Measurements from ENCODE around the gene TMEM132A.

Gene TMEM132A, protein sequence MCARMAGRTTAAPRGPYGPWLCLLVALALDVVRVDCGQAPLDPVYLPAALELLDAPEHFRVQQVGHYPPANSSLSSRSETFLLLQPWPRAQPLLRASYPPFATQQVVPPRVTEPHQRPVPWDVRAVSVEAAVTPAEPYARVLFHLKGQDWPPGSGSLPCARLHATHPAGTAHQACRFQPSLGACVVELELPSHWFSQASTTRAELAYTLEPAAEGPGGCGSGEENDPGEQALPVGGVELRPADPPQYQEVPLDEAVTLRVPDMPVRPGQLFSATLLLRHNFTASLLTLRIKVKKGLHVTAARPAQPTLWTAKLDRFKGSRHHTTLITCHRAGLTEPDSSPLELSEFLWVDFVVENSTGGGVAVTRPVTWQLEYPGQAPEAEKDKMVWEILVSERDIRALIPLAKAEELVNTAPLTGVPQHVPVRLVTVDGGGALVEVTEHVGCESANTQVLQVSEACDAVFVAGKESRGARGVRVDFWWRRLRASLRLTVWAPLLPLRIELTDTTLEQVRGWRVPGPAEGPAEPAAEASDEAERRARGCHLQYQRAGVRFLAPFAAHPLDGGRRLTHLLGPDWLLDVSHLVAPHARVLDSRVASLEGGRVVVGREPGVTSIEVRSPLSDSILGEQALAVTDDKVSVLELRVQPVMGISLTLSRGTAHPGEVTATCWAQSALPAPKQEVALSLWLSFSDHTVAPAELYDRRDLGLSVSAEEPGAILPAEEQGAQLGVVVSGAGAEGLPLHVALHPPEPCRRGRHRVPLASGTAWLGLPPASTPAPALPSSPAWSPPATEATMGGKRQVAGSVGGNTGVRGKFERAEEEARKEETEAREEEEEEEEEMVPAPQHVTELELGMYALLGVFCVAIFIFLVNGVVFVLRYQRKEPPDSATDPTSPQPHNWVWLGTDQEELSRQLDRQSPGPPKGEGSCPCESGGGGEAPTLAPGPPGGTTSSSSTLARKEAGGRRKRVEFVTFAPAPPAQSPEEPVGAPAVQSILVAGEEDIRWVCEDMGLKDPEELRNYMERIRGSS
- long read RNA-seq, donor 1, partial matches to known transcripts: 0 of 3 reads
- long read RNA-seq, donor 1, other reads (novel, unspliced or antisense): 0 of 3 reads
- long read RNA-seq, donor 2, partial matches to known transcripts: 0 of 5 reads
- long read RNA-seq, donor 2, other reads (novel, unspliced or antisense): 0 of 5 reads
- long read RNA-seq, donor 3, partial matches to known transcripts: 0 of 3 reads
- long read RNA-seq, donor 3, other reads (novel, unspliced or antisense): 0 of 3 reads
- long read RNA-seq, donor 4, partial matches to known transcripts: 6 of 11 reads
- long read RNA-seq, donor 4, other reads (novel, unspliced or antisense): 0 of 11 reads
- long read RNA-seq, donor 5, transcript TMEM132A-202 (11 exons, 3,346 nt): major isoform, 11 of 15 reads
- long read RNA-seq, donor 5, partial matches to known transcripts: 0 of 15 reads
- long read RNA-seq, donor 5, other reads (novel, unspliced or antisense): 0 of 15 reads
- long read RNA-seq, donor 6, partial matches to known transcripts: 5 of 12 reads
- long read RNA-seq, donor 6, other reads (novel, unspliced or antisense): 0 of 12 reads
- long read RNA-seq, donor 7, partial matches to known transcripts: 16 of 24 reads
- long read RNA-seq, donor 7, other reads (novel, unspliced or antisense): 0 of 24 reads
- long read RNA-seq, donor 8, partial matches to known transcripts: 9 of 15 reads
- long read RNA-seq, donor 8, other reads (novel, unspliced or antisense): 0 of 15 reads

DNA sequence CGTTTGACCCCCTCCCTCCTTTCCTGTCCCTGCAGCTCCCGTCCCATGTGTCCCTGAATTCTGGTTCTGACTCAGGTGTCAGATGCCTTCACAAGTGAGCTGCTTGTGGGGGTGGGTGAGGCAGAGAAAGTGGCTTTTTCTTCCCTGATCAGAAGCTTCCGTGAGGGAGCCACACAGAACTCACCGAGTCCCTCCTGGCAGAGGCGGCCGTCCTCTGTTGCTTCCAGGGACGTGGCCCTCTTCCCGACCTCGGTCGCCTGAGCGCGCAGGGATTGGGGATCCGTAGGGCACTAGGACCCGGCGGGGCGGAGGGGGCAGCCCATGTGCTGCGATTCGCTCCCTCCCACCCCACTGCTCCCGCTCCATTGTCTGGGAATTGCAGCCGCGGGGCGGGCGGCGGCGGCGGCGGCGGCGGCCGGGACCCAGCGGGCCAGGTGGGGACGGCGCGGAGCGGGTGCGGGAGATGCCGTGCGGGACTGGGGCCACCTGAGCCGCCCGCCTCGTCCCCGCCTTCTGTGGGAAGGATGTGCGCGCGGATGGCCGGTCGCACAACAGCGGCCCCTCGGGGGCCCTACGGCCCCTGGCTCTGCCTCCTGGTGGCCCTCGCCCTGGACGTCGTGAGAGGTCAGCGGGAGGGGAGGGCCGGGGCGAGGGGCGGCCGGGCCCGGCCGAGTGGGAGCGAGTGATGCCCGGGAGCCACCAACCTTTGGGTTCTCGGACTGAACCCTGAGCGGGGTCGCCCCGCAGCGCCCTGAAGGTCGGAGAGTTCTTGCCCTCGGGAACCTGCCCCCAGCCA is at the start of gene TMEM132A:
Gene TMEM132A (plus strand): TSS at position 351 of the 796 bp plus-strand sequence. CDS start 174 bp downstream, at position 525.
- DNase-seq: peak; percentile 63

DNA sequence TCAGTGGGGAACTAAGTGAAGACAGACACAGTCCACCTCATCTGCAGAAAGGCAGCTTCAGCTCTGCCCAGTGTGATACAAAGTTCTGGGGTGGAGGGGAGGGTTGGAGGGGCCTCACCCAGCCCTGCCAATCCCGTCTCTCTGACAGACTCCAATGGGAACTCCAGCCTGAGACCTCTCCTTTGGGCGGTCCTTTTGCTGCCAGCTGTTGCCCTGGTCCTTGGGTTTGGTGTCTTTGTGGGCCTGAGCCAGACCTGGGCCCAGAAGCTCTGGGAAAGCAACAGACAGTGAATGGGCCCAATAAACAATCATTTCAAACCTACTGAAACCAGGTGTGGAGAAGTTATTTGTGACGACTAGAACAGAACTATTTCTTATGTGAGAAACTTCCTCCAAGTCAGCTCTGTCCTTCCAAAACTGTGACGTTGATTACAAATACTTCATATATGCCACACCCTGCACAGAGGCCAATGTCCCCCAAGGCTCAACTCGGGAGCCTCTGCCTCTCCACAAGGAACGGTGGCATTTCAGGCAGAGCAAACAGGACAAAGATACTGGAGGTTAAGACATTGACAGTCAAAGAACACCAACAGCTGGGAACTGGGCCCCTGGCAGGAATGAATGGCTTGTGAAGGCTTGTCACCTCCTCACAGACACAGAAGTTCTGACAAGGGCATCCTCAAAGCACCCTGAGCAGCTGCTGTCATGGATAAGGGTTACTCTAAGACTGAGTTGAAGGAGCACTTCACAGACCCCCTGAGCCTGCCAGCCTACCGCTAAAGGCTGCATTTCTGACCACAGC is 48.7 kb upstream of the TMEM132A start:
- no peak for DNase-seq

- no peak for DNase-seq
These were observed 48.1 kb upstream of the TMEM132A start for GRCh38 chr11:60876168-60876485.

DNA sequence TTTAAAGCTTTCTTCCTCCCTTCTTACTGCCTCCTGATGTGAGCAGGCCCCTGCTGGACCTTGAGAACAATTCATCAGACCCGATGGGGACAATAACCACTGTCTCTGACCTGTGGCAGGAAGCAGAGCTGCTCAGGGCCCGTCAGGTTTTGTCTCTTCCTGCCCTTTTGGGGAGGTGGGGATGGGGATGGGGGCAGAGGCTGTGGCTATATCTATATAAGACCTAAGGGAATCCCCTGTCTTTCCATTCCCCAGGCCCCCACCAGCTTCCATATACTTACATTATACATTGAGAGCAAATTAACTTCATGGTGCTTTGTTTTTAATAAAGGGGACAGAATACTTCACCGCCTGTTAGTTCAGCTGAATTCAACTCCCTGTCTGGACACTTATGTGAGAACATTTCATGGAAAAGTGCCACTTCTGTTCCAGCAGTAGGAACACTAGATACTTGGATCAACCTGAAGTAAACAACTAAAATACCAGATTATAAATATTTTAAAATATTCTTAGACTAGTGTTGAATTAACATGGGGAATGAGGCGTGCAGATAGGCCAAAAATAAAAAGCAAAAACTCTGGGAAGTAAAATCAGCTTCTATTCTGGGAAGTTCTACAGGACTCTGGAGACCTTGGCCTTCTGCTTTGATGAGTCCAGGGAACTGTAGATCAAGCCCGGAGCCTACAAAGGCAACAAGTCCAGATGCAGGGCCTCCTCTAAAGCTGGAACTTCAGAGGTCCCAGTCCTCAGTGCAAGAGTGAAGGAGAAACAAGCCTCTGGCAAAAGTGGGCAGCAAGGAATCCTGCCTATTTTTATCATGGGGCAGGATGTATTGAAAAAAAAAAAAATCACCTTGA is 45.8 kb upstream of the TMEM132A start:
- DNase-seq: no peak

- DNase-seq: no peak
These were observed 45.2 kb upstream of the TMEM132A start for GRCh38 chr11:60879104-60879503.

GRCh38 chr11:60879971-60880588 is 44.2 kb upstream of the TMEM132A start:
- no peak for DNase-seq

GRCh38 chr11:60880643-60881282 is 43.5 kb upstream of the TMEM132A start:
- DNase-seq: no peak

- DNase-seq: no peak
These were observed 36.7 kb upstream of the TMEM132A start for GRCh38 chr11:60887556-60887955.

DNA sequence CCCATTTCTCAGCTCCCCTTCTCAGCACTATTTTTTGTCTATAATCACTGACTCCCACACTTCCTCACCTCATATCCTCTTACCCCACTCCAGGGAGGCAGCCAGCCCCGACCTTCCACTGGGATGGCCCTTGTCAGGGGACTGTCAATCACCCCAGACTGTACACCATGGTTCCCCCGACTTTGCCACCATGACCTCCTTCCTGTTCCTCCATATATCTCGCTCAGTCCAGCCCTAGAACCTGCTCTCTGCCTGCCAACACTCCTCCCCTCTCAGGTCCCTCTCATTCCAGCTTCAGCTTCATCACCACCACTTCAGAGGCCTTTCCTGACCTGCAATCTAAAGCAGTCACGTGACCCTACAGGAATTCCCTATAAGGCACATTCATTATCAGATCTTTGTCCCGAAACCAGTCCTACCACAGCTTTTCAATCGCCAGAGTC is 34.4 kb upstream of the TMEM132A start:
- DNase-seq: no peak

DNA sequence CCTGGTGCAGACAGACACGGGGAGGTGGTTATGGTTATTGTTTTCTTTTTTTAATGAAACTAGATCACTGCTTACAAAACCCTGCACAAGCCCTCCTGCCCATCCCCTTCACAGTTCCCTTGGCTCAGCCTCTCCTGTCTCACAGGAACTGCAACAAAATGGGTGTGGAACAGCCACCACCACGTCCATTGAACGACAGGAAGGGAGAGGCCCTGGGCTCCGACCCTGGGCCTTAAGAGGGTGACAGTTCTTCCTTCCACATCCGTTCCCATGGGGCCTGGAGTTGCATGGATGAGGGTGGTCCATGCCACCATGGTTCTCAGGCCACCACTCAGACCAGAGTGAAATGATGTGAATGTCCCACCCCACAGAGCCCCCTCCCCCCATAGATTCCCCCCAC is 33.6 kb upstream of the TMEM132A start:
- no peak for DNase-seq

GRCh38 chr11:60891103-60891741 is 33.0 kb upstream of the TMEM132A start:
- DNase-seq: no peak

DNA sequence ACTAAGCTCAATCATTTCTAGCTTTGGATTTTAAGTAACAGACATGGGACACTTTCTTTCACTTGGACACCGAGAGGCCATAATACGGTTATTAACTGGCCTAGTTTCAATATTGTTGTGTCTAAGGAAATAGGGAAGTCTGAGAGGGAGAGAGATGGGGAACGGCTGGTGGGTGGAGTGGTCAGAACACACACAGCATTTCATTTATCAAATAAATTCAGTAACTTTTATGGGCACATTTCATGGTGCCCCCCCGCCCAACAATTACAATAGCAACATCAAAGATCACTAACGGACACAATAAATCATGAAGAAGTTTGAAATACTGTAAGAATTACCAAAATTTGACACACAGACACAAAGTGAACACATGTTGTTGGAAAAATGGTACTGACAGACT is 28.6 kb upstream of the TMEM132A start:
- DNase-seq: no peak

GRCh38 chr11:60897496-60897895 is 26.8 kb upstream of the TMEM132A start:
- no peak for DNase-seq

DNA sequence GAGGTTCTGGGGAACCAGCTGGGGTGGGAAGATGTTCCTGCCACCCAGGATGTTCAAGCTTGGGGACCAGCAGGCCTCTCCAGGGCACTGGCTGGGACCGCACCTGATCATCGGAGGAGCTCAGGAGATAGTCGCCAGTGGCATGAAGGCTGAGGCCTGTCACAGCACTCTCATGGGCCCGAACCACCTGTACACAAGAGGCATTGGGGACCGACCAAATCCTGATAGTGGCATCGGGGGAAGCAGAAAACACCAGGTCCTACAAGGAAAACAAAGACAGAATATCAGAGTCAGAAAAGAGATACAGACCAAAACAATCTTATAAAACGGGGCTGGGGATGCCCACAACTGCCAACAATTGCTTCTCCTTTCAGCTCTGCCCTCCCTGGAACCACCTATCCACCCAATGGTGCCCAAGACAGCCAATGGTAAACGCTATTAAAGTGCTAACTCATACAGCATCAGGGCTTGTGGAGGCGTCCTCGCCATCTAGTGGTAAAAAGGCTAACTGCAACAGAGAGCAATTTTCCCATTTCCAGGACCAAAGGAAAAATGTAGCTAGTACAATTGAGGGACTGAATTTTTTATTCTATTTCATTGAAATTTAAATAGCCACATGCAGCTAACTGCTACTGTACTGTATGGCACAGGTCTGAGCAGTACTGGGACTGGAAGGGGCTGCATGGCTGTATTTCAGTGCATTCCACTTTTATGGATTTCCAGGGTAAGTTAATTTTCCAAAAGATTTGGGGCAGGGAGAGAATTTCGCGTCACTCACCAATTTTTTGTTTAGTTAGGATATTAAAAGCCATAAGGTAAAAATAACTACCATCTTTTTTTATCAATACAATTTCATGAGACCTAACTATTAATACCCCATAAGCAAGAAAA is 25.0 kb upstream of the TMEM132A start:
- DNase-seq: peak; percentile 34

DNA sequence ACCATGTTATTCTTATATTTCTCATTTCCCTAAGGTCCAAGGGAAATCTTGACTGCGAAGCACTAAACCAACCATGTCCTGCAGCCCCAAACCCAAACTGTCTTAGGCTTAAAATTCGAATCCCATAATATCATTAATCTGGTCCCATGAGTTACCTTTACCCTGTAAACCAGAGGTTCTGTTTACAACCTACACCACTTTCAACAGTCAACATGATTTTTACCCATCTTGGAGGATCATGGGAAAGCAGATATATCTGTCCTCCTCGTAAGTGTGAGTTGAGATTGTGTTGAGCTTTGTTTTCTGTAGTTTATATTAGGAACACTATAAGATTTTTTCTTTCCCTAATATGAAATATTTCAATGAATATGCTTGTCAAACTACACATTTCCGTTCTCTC is 24.3 kb upstream of the TMEM132A start:
- no peak for DNase-seq

Data from right kidney (tissue), 9 donors.